ENCODE results near the gene PSME3.

DNA sequence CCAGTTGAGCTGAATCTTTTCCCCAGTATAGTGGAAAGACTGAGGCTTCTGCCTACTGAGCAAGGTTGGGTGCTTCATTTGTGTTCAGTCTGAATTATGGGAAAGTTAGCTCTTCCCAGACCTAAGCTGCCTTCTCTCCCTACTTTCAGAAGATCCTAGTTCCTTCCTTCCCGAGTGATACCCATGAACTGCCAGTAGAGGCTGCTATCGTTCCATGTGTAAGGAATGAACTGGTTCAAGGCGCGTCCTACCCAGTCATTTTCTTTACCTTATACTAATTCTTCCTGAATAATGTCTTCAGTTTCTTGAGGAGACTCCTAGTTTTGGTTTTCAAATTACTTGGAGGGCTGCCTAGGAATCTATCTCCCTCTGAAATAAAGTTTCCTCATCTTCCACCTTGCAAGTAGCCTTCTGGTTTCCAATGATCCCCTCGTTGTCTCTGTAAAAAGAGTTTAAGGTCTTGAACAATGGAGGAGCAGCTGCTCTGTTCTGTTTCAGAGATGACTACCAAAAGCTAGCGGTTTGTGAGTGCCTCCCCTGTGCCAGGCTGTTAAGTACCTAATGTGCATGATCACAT lies 10.2 kb downstream of the PSME3 start:
- TF ChIP-seq, protein P1, sequence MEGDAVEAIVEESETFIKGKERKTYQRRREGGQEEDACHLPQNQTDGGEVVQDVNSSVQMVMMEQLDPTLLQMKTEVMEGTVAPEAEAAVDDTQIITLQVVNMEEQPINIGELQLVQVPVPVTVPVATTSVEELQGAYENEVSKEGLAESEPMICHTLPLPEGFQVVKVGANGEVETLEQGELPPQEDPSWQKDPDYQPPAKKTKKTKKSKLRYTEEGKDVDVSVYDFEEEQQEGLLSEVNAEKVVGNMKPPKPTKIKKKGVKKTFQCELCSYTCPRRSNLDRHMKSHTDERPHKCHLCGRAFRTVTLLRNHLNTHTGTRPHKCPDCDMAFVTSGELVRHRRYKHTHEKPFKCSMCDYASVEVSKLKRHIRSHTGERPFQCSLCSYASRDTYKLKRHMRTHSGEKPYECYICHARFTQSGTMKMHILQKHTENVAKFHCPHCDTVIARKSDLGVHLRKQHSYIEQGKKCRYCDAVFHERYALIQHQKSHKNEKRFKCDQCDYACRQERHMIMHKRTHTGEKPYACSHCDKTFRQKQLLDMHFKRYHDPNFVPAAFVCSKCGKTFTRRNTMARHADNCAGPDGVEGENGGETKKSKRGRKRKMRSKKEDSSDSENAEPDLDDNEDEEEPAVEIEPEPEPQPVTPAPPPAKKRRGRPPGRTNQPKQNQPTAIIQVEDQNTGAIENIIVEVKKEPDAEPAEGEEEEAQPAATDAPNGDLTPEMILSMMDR (IDR thresholded peaks at IDR 0.05), result peak; percentile 89 to 96 (median 94)
- TF ChIP-seq POLR2A (IDR thresholded peaks at IDR 0.05) (no peak), POLR2AphosphoS5 (IDR thresholded peaks at IDR 0.05) (no peak)
